B cell (primary cell): ENCODE results near the gene KLF11. TPM values are rescaled to one million over a fixed set of nuclear protein-coding genes. Genes with fewer than 3 reads are reported as not detected.

Source experiments
- ATAC-seq: fragments of 200-7000 bp; cut with Tn5 transposase; one replicate; pipeline ENCODE4 v1.10.0; 2021; ENCODE audit warnings: low read depth, mild to moderate bottlenecking, moderate number of reproducible peaks, moderate library complexity
- CTCF ChIA-PET: fragments of 350-600 bp; sonication (Branson Sonifier 250); formaldehyde crosslinking; loops from one replicate; lab custom pipeline; 2021; ENCODE audit warnings: antibody characterized with exemption, inconsistent platforms; lab: Charles Lee
- POLR2A ChIA-PET: fragments of 350-600 bp; sonication (Branson Sonifier 250); formaldehyde crosslinking; loops from one replicate; lab custom pipeline; 2021; ENCODE audit warnings: antibody characterized with exemption; lab: Charles Lee
- DNase-seq: peaks from one replicate; pipeline ENCODE4 v3.0.0; 2013
- H2AFZ ChIP-seq: 2 replicates; pipeline ENCODE4 v1.6.1; 2012; ENCODE audit warnings: mild to moderate bottlenecking, low read depth, low read length; ENCODE audit not compliant: insufficient read depth, poor library complexity, severe bottlenecking
- H3K27ac ChIP-seq, 2 donors: 1 replicate in 1 of 2; 2 replicates in 1 of 2; pipeline ENCODE4 v1.5.1; 2012 to 2013; ENCODE audit warnings: low read length in 2 of 2, mild to moderate bottlenecking in 2 of 2, moderate library complexity in 1 of 2
- H3K27me3 ChIP-seq, 4 experiments: fragments of 200-600 bp in 1 of 4; sonication (generic) in 1 of 4; replicated peaks in 1 of 4; 1 replicate in 2 of 4; 2 replicates in 2 of 4; pipeline versions ENCODE4 v1.6.1 to v1.7.0; 2013 to 2016; ENCODE audit warnings: low read length in 3 of 4, mild to moderate bottlenecking in 2 of 4, mixed read lengths in 1 of 4, moderate library complexity in 1 of 4; ENCODE audit not compliant: insufficient read depth in 4 of 4, control insufficient read depth in 3 of 4; ENCODE audit errors: control extremely low read depth in 1 of 4
- H3K36me3 ChIP-seq, 2 experiments: replicated peaks in 1 of 2; 1 replicate in 1 of 2; 2 replicates in 1 of 2; pipeline versions ENCODE4 v1.6.1 to v1.7.1; 2013; ENCODE audit warnings: low read length in 1 of 2; ENCODE audit not compliant: insufficient read depth in 2 of 2, control insufficient read depth in 1 of 2; ENCODE audit errors: control extremely low read depth in 1 of 2, extremely low read depth in 1 of 2
- H3K4me1 ChIP-seq, 2 donors: fragments of 200-600 bp in 1 of 2; sonication (generic) in 1 of 2; 1 replicate in 1 of 2; 2 replicates in 1 of 2; pipeline versions ENCODE4 v1.5.1 to v1.6.1; 2013 to 2017; ENCODE audit warnings: low read length in 2 of 2; ENCODE audit not compliant: control insufficient read depth in 2 of 2, insufficient read depth in 2 of 2
- H3K4me2 ChIP-seq: replicated peaks from 2 replicates; pipeline ENCODE3; 2012; ENCODE audit warnings: mild to moderate bottlenecking, low read depth, low read length; ENCODE audit not compliant: poor library complexity, severe bottlenecking
- H3K4me3 ChIP-seq, 5 experiments: fragments of 200-600 bp in 1 of 5; sonication (generic) in 1 of 5; 1 replicate in 3 of 5; 2 replicates in 2 of 5; pipeline versions ENCODE4 v1.5.1 to v1.7.0; 2011 to 2016; ENCODE audit warnings: low read length in 4 of 5, mild to moderate bottlenecking in 4 of 5, low read depth in 2 of 5, control low read depth in 1 of 5, moderate library complexity in 1 of 5; ENCODE audit not compliant: insufficient read depth in 1 of 5; ENCODE audit errors: control extremely low read depth in 1 of 5, extremely low read depth in 1 of 5
- H3K79me2 ChIP-seq: fragments of 200-600 bp; sonication (generic); one replicate; pipeline ENCODE4 v1.6.0; 2016; ENCODE audit warnings: low read length; ENCODE audit not compliant: control insufficient read depth, insufficient read depth
- H3K9ac ChIP-seq: fragments of 200-600 bp; sonication (generic); 2 replicates; pipeline ENCODE4 v1.6.1; 2017; ENCODE audit warnings: mild to moderate bottlenecking, low read length, moderate library complexity
- H3K9me3 ChIP-seq, 3 donors: one replicate each; pipeline versions ENCODE4 v1.6.1 to v1.7.1; 2013; ENCODE audit warnings: low read length in 2 of 3; ENCODE audit not compliant: control insufficient read depth in 2 of 3, insufficient read depth in 1 of 3; ENCODE audit errors: control extremely low read depth in 1 of 3
- H4K20me1 ChIP-seq: 2 replicates; pipeline ENCODE4 v1.6.0; 2012; ENCODE audit warnings: mild to moderate bottlenecking, low read length; ENCODE audit not compliant: insufficient read depth, control insufficient read depth, poor library complexity, severe bottlenecking
- H3K27ac Mint-ChIP-seq: one replicate; pipeline ENCODE4 v1.8.0; 2021; ENCODE audit warnings: mixed read lengths
- H3K27me3 Mint-ChIP-seq: one replicate; pipeline ENCODE4 v1.8.0; 2021; ENCODE audit warnings: mixed read lengths
- H3K4me1 Mint-ChIP-seq: one replicate; pipeline ENCODE4 v1.8.0; 2021; ENCODE audit warnings: mixed read lengths
- H3K4me3 Mint-ChIP-seq: one replicate; pipeline ENCODE4 v1.8.0; 2021; ENCODE audit warnings: mixed read lengths
- H3K9me3 Mint-ChIP-seq: one replicate; pipeline ENCODE4 v1.8.0; 2022; ENCODE audit warnings: mixed read lengths; ENCODE audit not compliant: insufficient read depth
- EZH2 ChIP-seq: IDR thresholded peaks from 2 replicates; pipeline ENCODE4 v1.6.1; 2012; ENCODE audit warnings: borderline replicate concordance, low read depth, mild to moderate bottlenecking, moderate library complexity, low read length; ENCODE audit not compliant: insufficient read depth, poor library complexity, severe bottlenecking
- WGBS: methylation state at CpG from one replicate; pipeline ENCODE4 v1.1.5; 2013; ENCODE audit warnings: missing lambda C conversion rate; ENCODE audit not compliant: insufficient coverage; 5-methylcytosine and 5-hydroxymethylcytosine counted together
- intact Hi-C: fragments of 100-400 bp; cut with micrococcal nuclease; formaldehyde crosslinking; loops from one replicate; pipeline ENCODE4 v1.10.0; 2022
- polyA plus RNA-seq: library from polyadenylated mRNA; depleted of rRNA; stranded (reverse); fragments of >200 nt; gene quantifications from 2 replicates; pipeline ENCODE4 v1.2.3, GENCODE V29; 2012
- total RNA-seq, 2 donors: library from RNA; stranded (reverse); fragments of 120-200 nt in 1 of 2; gene quantifications; 1 replicate in 1 of 2; 2 replicates in 1 of 2; pipeline versions ENCODE4 v1.2.3 to v1.2.4, GENCODE V29; 2013 to 2022
- TF ChIP-seq, protein P1 (sequence below): fragments of 200-600 bp; IDR thresholded peaks from one replicate; pipeline ENCODE4 v1.8.0; 2022; ENCODE audit warnings: antibody characterized with exemption, mild to moderate bottlenecking

Gene KLF11
- total and polyA plus RNA-seq, 2 donors (not counting 1 experiment from before 2014, with no cell fraction given): 20.8 to 48.4 TPM

DNA sequence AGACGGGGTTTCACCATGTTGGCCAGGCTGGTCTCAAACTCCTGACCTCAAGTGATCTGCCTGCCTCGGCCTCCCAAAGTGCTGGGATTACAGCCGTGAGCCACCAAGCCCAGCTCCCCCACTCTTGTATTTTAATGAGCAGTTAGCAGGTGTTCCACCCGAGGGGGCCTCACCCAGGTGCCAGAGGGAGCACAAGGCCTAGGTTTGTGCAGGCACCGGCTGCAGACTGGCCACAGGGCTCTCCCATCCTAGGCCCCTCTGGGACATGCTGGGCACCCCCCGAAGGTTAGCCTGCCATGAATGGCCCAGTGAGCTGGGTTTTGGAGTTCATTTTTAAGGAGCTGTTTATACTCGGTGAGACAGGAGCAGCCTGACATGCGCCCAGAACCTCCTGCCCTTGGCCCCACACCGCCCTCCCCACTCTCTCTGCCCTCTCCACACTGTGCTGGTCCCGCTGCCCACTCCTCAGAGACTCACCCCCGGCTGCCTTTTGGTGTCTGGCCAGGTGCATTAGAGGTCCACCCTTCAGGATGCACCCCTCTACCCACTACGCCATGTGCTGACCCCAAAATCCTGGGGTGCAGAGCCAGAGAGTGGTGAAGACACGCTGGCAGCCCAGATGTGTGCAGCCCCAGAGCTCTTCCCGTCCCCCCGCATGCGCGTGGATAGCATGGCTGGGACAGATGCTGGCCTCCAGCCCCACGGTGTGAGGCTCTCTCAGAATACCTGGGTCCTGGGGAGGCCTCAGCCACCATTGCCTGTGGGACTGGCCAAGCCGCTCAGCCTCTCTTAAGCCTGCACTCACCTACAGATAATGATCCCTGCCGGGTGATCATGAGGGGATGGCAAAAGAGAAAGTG, 11.2 kb upstream of the KLF11 start:
- ATAC-seq (no peak), DNase-seq (no peak)
- Mint-ChIP-seq H3K27ac (no peak overlapping the region), H3K9me3 (no peaks in the 10 kb centered on the region), H3K4me3 (no peak overlapping the region), H3K4me1 (peaks cover 60% of the 10 kb centered on the region), H3K27me3 (no peaks in the 10 kb centered on the region)
- ChIA-PET POLR2A (interaction anchor here (0.6 to 0.8 kb wide), 2 partner anchors 11 to 13 kb away, joined by 3 read pairs; no protein-coding TSS in a partner anchor), CTCF (interaction anchor here (1.1 to 6.9 kb wide), 3 partner anchors 47 to 219 kb away, joined by 3 to 59 read pairs (median 3); no protein-coding TSS in a partner anchor)
- Histone ChIP-seq H2AFZ (no peak overlapping the region), H3K27me3 (no peaks in the 10 kb centered on the region), H3K4me2 (peak overlapping the region; percentile 83), H3K4me1 (peaks cover 60 to 82% of the 10 kb centered on the region in 2 donors), H3K79me2 (peaks cover 9% of the 10 kb centered on the region), H4K20me1 (no peaks in the 10 kb centered on the region), H3K27ac (no peak overlapping the region), H3K4me3 (peak overlapping the region in 1 of 5 experiments; percentile 76), H3K9me3 (no peaks in the 10 kb centered on the region), H3K36me3 (no peaks in the 10 kb centered on the region), H3K9ac (no peak overlapping the region)
- WGBS: 93% methylated on average over 13 of the region's 20 CpGs
- intact Hi-C loops: no loop called here
- no peak for TF ChIP-seq EZH2
- TF ChIP-seq, protein P1, sequence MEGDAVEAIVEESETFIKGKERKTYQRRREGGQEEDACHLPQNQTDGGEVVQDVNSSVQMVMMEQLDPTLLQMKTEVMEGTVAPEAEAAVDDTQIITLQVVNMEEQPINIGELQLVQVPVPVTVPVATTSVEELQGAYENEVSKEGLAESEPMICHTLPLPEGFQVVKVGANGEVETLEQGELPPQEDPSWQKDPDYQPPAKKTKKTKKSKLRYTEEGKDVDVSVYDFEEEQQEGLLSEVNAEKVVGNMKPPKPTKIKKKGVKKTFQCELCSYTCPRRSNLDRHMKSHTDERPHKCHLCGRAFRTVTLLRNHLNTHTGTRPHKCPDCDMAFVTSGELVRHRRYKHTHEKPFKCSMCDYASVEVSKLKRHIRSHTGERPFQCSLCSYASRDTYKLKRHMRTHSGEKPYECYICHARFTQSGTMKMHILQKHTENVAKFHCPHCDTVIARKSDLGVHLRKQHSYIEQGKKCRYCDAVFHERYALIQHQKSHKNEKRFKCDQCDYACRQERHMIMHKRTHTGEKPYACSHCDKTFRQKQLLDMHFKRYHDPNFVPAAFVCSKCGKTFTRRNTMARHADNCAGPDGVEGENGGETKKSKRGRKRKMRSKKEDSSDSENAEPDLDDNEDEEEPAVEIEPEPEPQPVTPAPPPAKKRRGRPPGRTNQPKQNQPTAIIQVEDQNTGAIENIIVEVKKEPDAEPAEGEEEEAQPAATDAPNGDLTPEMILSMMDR: no peak

DNA sequence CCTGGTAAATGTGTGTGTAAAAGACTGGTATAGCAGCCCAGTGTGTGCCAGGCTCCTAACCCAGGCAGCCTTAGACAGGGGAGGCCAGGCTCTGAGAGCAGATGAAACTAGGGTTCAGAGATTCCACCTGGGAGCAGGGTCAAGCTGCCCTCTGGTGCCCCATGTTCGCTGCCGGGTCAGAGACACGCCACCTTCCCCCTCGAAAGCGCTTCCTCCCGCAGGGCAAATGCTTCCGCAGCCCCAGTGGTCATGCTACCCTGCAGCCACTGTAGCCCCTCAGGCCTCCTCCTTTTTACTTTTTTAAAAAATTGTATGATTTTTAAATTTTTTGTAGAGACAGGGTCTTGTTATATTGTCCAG, 10.6 kb upstream of the KLF11 start:
- H3K36me3 ChIP-seq: no peaks in the 10 kb centered on the region
- H3K4me2 ChIP-seq: no peak overlapping the region
- H3K4me1 ChIP-seq: peaks cover 60 to 81% of the 10 kb centered on the region in 2 donors
- Mint-ChIP-seq H3K27ac (no peak overlapping the region), H3K4me1 (peaks cover 58% of the 10 kb centered on the region), H3K9me3 (no peaks in the 10 kb centered on the region), H3K4me3 (no peak overlapping the region), H3K27me3 (no peaks in the 10 kb centered on the region)
- H3K9me3 ChIP-seq: no peaks in the 10 kb centered on the region
- DNase-seq (no peak), ATAC-seq (no peak)
- intact Hi-C loops: no loop called here
- no peak for TF ChIP-seq EZH2
- TF ChIP-seq, protein P1: no peak
- H3K27ac ChIP-seq: no peak overlapping the region
- no peaks in the 10 kb centered on the region for H3K27me3 ChIP-seq
- H3K79me2 ChIP-seq: peaks cover 9% of the 10 kb centered on the region
- H3K9ac ChIP-seq: no peak overlapping the region
- CTCF ChIA-PET: interaction anchor here (1.4 kb wide), 1 partner anchor 48 kb away, joined by 4 read pairs; no protein-coding TSS in a partner anchor
- no peak overlapping the region for H3K4me3 ChIP-seq
- no peaks in the 10 kb centered on the region for H4K20me1 ChIP-seq
- POLR2A ChIA-PET: no interaction called here
- no peak overlapping the region for H2AFZ ChIP-seq
- WGBS: 93% methylated on average over 4 of the region's 7 CpGs
